Vagina (tissue), 2 donors: ENCODE measurements around the gene NF2. TPM values are rescaled to one million over a fixed set of nuclear protein-coding genes. Genes with fewer than 3 reads are reported as not detected.

Experiments used
- DNase-seq, 2 donors: peaks; one replicate each; pipeline ENCODE4 v3.0.0-alpha.2; 2017; ENCODE audit errors: extremely low spot score in 2 of 2
- H3K27ac ChIP-seq: fragments of 200-600 bp; sonication (generic); one replicate; pipeline ENCODE4 v1.5.1; 2019
- H3K27me3 ChIP-seq: fragments of 200-600 bp; sonication (generic); one replicate; pipeline ENCODE4 v1.5.1; 2019
- H3K36me3 ChIP-seq, 2 donors: fragments of 200-600 bp; sonication (generic); one replicate each; pipeline ENCODE4 v1.5.1; 2017 to 2019
- H3K4me1 ChIP-seq: fragments of 200-600 bp; sonication (generic); one replicate; pipeline ENCODE4 v1.5.1; 2019
- H3K4me3 ChIP-seq, 2 donors: fragments of 200-600 bp; sonication (generic); 1 replicate in 1 of 2; 2 replicates in 1 of 2; pipeline ENCODE4 v1.5.1; 2016 to 2019
- H3K9me3 ChIP-seq: fragments of 200-600 bp; sonication (generic); one replicate; pipeline ENCODE4 v1.5.1; 2019
- POLR2A ChIP-seq, 2 donors: fragments of 450-650 bp; IDR thresholded peaks; one replicate each; pipeline ENCODE4 v1.6.1; 2017; ENCODE audit warnings: antibody characterized with exemption in 2 of 2, mild to moderate bottlenecking in 2 of 2, moderate library complexity in 2 of 2
- POLR2AphosphoS5 ChIP-seq, 2 donors: sonication (generic); formaldehyde crosslinking; IDR thresholded peaks; one replicate each; pipeline ENCODE4 v1.9.0; 2017; ENCODE audit warnings: antibody characterized with exemption in 2 of 2, mild to moderate bottlenecking in 2 of 2, low read depth in 1 of 2; ENCODE audit not compliant: insufficient read depth in 1 of 2
- intact Hi-C: fragments of 100-400 bp; cut with DNase I; formaldehyde crosslinking; loops from one replicate; pipeline ENCODE4 v1.15.1; 2023
- total RNA-seq: library from RNA; depleted of rRNA; stranded (reverse); fragments of >200 nt; gene quantifications from one replicate; pipeline ENCODE4 v1.2.3, GENCODE V29; 2016
- TF ChIP-seq, protein P1 (sequence below), 3 experiments: fragments of 450-650 bp in 2 of 3; fragments of 200-600 bp in 1 of 3; sonication (generic) in 1 of 3; IDR thresholded peaks; one replicate each; pipeline ENCODE4 v1.5.1; 2017 to 2019; ENCODE audit warnings: antibody characterized with exemption in 3 of 3, mild to moderate bottlenecking in 2 of 3, moderate library complexity in 2 of 3

Gene NF2
- total RNA-seq, 1 donor from 2014 or later, result 15.7 TPM

DNA sequence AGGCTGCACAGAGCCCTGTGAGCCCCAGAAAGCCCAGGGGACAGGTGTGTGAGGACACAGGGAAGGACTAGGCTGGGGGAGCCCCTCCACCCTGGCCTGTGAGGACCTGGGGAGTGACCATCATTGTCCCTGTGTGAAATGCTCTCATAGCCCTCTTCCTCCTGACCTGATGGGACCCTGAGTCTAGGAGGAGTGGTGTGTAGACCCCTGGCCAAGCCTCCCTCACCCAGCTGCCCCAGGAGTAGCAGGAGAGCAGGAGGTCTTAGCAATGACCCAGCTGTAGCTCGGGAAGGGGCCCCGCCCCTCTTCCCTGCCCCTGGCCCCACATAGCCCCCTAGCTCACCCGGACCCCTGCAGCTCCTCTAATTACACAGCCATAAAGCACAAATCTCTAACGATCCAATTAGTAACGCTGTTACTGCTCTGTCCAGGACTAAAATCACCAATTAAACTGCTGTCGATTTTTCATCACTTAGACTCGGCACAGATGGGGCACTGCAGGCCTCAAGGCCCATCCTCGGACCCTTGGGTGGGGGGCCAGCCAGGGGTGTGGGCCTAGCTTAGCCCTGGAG lies 109.8 kb downstream of the NF2 start:
- Histone ChIP-seq H3K4me1 (no peaks in the 10 kb centered on the region), H3K36me3 (no peaks in the 10 kb centered on the region), H3K27ac (no peak overlapping the region), H3K27me3 (no peaks in the 10 kb centered on the region), H3K4me3 (no peak overlapping the region), H3K9me3 (no peaks in the 10 kb centered on the region)
- no peak for DNase-seq
- intact Hi-C loops, result no loop called here
- TF ChIP-seq POLR2A (IDR thresholded peaks at IDR 0.05) (no peak), POLR2AphosphoS5 (IDR thresholded peaks at IDR 0.05; ENCODE audit: insufficient read depth in 1 of 2, low read depth in 1 of 2) (no peak)
- TF ChIP-seq, protein P1, sequence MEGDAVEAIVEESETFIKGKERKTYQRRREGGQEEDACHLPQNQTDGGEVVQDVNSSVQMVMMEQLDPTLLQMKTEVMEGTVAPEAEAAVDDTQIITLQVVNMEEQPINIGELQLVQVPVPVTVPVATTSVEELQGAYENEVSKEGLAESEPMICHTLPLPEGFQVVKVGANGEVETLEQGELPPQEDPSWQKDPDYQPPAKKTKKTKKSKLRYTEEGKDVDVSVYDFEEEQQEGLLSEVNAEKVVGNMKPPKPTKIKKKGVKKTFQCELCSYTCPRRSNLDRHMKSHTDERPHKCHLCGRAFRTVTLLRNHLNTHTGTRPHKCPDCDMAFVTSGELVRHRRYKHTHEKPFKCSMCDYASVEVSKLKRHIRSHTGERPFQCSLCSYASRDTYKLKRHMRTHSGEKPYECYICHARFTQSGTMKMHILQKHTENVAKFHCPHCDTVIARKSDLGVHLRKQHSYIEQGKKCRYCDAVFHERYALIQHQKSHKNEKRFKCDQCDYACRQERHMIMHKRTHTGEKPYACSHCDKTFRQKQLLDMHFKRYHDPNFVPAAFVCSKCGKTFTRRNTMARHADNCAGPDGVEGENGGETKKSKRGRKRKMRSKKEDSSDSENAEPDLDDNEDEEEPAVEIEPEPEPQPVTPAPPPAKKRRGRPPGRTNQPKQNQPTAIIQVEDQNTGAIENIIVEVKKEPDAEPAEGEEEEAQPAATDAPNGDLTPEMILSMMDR (IDR thresholded peaks at IDR 0.05), result no peak

DNA sequence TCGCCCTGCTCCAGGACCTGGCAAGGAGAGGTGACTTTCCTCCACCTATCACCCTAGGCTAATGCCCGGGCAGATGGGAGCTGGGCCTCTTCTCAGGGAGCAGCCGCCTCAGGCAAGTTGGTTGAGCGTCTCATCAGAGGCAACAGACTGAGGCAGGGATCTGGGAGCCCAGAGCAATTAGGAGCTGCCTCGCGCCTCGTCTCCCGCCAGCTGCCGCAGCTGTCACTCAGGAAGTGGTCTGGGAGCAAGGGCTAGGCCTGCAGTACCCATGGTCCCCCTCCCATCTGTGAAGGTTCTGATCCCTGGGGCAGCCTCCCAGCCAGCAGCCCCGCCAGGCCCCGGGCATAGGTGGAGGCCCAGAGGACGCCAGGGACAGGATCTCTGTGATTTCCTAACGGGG lies 111.8 kb downstream of the NF2 start:
- Histone ChIP-seq H3K4me1 (no peaks in the 10 kb centered on the region), H3K36me3 (no peaks in the 10 kb centered on the region), H3K4me3 (no peak overlapping the region), H3K27ac (no peak overlapping the region), H3K9me3 (no peaks in the 10 kb centered on the region), H3K27me3 (no peaks in the 10 kb centered on the region)
- intact Hi-C loops, result no loop called here
- TF ChIP-seq POLR2A (IDR thresholded peaks at IDR 0.05), result no peak
- TF ChIP-seq, protein P1 (IDR thresholded peaks at IDR 0.05), result no peak
- no peak for TF ChIP-seq POLR2AphosphoS5 (IDR thresholded peaks at IDR 0.05; ENCODE audit: insufficient read depth in 1 of 2, low read depth in 1 of 2)
- DNase-seq, result no peak

DNA sequence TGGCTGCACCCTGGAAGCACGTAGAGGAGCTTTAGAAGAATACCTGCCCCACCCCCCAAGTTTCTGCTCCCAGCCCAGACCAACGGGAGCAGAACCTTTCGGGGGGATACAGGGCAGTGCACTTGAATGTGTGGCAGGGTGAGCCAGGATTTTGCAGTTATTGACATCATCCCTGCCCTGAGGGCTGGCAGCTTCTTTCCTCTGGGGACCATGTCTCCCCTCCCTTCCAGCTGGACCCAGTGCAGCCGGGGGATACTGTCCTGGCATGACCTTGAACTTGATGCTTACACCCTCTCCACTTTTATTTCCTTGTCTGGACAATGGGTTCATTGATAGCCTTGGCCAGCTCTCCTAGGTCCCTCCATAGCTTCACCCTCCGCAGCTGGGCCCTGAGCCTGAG lies 112.3 kb downstream of the NF2 start:
- Histone ChIP-seq H3K4me1 (no peaks in the 10 kb centered on the region), H3K27me3 (no peaks in the 10 kb centered on the region), H3K27ac (no peak overlapping the region), H3K4me3 (no peak overlapping the region), H3K36me3 (no peaks in the 10 kb centered on the region), H3K9me3 (no peaks in the 10 kb centered on the region)
- TF ChIP-seq POLR2A (IDR thresholded peaks at IDR 0.05), result no peak
- TF ChIP-seq, protein P1 (IDR thresholded peaks at IDR 0.05), result no peak
- no peak for TF ChIP-seq POLR2AphosphoS5 (IDR thresholded peaks at IDR 0.05; ENCODE audit: insufficient read depth in 1 of 2, low read depth in 1 of 2)
- no peak for DNase-seq
- intact Hi-C loops, result no loop called here

DNA sequence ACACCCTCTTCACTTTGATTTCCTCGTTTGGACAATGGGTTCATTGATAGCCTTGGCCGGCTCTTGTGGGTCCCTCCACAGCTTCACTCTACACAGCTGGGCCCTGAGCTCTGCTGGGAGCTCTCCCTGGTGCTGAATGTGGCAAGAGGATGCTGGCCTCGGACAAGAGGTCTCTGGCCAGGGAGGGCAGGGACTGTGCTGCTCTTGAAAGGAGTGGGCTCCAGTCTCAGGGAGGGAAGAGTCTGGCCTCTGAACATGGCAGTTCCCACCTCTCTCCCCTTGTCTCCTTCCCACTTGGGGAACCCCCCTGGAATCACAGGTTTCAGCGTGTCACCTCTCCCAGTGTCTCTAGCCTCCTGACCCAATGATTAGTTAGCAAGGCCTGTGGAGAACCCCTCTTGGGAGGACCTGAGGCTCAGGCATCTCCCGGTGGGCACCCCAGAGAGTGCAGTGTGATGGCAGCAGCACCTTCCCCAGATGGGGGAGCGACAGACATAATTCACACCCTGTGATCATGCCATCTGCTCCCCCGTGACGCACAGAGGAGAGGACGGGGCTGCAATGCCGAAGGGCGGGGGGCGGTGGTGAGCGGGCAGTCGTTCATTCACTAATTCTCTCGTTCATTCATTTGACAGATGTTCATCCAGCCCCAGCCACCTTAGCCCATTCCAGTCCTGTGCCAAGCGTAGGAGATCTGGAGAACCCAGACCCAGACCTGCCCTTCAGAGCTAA lies 113.5 kb downstream of the NF2 start:
- intact Hi-C loops, result no loop called here

More for the DNA sequence above, 113.5 kb downstream of the NF2 start:
- no peaks in the 10 kb centered on the region for H3K4me1 ChIP-seq
- no peaks in the 10 kb centered on the region for H3K36me3 ChIP-seq
- H3K9me3 ChIP-seq, result no peaks in the 10 kb centered on the region
- no peak overlapping the region for H3K4me3 ChIP-seq
- TF ChIP-seq POLR2A (IDR thresholded peaks at IDR 0.05) (no peak), POLR2AphosphoS5 (IDR thresholded peaks at IDR 0.05; ENCODE audit: insufficient read depth in 1 of 2, low read depth in 1 of 2) (no peak)
- TF ChIP-seq, protein P1 (IDR thresholded peaks at IDR 0.05), result no peak
- H3K27me3 ChIP-seq, result no peaks in the 10 kb centered on the region
- no peak overlapping the region for H3K27ac ChIP-seq
- no peak for DNase-seq
